Fibroblast of gingiva (primary cell): ENCODE data around the gene SIK1.

Experiments
- DNase-seq: peaks from one replicate; pipeline ENCODE4 v3.0.0-alpha.2; 2011; ENCODE audit warnings: low read depth

Gene SIK1

DNA sequence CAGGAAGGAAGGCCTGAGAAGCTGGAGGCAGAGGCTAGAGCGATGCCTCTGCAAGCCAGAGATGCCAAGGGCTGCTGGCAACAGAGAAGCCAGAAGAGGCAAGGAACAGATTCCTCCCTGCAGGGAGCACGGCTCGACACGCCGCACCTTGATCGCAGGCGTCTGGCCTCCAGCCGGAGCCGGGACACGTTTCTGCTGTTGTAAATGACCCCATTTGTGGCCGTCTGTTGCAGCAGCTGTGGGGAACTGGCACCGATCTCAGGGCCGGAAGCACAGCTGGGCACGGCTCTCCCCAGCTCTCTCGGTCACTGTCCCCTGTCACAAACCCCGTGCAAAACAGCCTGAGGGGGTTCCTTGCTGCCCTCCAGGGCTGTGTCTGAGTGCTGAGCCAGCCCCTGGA lies 59.6 kb downstream of the SIK1 start:
- no peak for DNase-seq

DNA sequence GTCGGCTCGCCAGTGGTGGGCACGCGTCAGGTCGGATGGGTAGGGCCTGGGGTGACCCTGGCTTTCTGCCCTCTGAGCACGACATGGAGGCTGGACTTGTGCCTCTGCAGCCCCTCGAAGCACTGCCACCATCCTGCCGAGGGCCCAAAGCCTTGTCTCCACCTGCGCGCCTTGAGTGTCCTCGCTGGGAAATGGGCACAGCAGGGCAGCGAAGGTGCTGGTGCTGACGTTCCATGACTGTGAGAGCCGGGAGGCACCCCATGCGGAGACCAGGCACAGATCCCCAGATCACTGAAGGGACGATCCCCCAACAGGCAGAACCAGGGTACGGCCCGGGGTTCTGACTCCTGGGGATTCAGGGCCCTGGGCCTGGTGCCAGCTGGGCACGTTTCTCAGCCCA lies 60.3 kb downstream of the SIK1 start:
- no peak for DNase-seq

DNA sequence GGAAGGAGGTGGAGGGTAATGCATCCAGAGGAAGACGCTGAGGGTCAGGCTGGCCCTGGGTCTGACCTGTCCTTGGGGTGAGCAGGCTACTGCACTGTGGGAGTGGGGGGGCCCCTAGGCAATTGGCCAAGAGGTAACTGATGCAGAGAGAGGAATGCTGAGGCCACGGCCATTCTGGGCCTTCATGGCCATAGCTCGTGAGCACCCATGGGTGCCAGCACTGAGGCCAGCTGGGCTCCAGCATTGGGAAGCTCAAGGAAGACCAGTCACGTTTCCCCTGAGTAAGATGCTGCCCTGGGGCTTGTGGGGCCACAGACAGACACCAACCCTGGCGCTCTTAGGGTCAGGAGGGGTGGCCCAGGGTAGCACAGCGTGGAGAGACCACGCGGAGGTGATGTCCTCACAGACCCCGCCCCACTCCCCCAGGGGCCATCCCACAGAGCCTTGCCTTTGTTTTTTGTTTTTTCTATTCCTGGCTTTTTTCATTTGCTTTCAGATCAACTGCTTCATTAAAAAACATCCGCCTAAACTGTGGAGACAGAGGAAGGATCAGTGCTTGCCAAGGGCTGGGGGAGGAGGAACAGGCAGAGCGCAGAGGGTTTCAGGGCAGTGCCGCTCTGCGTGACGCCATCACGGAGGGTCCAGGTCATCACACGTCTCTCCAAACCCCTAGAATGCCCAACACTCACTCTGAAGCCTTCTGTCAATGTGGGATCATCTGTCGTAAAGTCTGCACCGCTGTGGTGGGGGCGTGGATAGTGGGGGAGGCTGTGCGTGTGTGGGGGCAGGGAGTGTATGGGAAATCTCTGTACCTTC lies 61.1 kb downstream of the SIK1 start:
- DNase-seq, result no peak

DNA sequence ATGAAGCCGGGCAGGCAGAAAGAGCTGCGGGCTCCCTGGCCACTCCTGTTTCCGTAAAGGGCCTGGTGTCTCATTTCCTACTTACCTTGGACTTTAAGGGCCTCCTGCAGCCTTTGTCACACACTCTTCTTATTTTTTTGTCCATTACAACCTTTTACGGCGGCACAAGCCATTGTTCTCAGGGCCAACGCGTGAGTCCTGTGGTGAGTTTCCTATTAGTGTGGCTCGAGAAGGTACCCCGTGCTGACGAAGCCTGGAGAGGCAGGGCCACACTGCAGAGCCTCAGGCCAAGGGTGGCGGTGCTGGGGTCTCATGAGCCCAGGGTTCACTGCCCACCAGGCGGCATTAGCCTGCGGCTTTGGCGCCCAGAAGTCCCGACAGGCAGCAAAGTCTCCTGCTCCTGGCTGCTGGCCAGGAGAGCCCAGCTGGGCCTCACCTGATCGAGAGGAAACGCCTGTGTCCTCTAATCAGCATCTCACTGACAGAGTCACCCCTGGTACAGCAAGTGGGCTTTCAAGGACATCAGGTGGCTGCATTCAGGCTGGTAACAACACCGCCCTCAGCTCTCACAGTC lies 62.0 kb downstream of the SIK1 start:
- no peak for DNase-seq
